Keratinocyte (primary cell): Measurements from ENCODE around the gene GSN.

Experiments used
- EZH2 ChIP-seq: IDR thresholded peaks from one replicate; pipeline ENCODE4 v1.6.1; 2012; ENCODE audit warnings: inconsistent platforms, mild to moderate bottlenecking, low read length, moderate library complexity
- TF ChIP-seq, protein P1 (sequence below), 3 experiments: IDR thresholded peaks in 1 of 3; conservative IDR thresholded peaks in 1 of 3; optimal IDR thresholded peaks in 1 of 3; 2 replicates in 2 of 3; 3 replicates in 1 of 3; pipeline versions ENCODE3 to v1.5.1; 2011; ENCODE audit warnings: low read length in 3 of 3, mild to moderate bottlenecking in 3 of 3, moderate library complexity in 2 of 3, control low read depth in 1 of 3, inconsistent platforms in 1 of 3; ENCODE audit not compliant: insufficient read depth in 2 of 3; ENCODE audit errors: extremely low read depth in 1 of 3

GRCh38 chr9:121259498-121259897, 8.5 kb upstream of the GSN start:
- TF ChIP-seq, protein P1, sequence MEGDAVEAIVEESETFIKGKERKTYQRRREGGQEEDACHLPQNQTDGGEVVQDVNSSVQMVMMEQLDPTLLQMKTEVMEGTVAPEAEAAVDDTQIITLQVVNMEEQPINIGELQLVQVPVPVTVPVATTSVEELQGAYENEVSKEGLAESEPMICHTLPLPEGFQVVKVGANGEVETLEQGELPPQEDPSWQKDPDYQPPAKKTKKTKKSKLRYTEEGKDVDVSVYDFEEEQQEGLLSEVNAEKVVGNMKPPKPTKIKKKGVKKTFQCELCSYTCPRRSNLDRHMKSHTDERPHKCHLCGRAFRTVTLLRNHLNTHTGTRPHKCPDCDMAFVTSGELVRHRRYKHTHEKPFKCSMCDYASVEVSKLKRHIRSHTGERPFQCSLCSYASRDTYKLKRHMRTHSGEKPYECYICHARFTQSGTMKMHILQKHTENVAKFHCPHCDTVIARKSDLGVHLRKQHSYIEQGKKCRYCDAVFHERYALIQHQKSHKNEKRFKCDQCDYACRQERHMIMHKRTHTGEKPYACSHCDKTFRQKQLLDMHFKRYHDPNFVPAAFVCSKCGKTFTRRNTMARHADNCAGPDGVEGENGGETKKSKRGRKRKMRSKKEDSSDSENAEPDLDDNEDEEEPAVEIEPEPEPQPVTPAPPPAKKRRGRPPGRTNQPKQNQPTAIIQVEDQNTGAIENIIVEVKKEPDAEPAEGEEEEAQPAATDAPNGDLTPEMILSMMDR (optimal IDR thresholded peaks at IDR 0.05 in 1 of 3, IDR thresholded peaks at IDR 0.05 in 1 of 3, conservative IDR thresholded peaks at IDR 0.05 in 1 of 3; ENCODE audit: extremely low read depth in 1 of 3, insufficient read depth in 2 of 3, low read length in 3 of 3), result no peak
- TF ChIP-seq EZH2, result no peak
